Stomach (tissue), 9 donors: ENCODE measurements around the gene C5AR2. TPM values are rescaled to one million over a fixed set of nuclear protein-coding genes. Genes with fewer than 3 reads are reported as not detected.
A peak's percentile ranks its signal among the peaks of the same experiment; 100 is the strongest.

Source experiments
- DNase-seq, 2 donors: peaks; one replicate each; pipeline versions ENCODE4 v3.0.0 to v3.0.0-alpha.2; 2013 to 2019
- H3K27ac ChIP-seq, 5 donors: fragments of 200-600 bp in 4 of 5; sonication (generic) in 4 of 5; one replicate each; pipeline ENCODE4 v1.5.1; 2013 to 2019; ENCODE audit warnings: mild to moderate bottlenecking in 1 of 5, moderate library complexity in 1 of 5
- H3K27me3 ChIP-seq, 3 donors: fragments of 200-600 bp; sonication (generic); one replicate each; pipeline ENCODE4 v1.5.1; 2017 to 2019; ENCODE audit warnings: mixed run types in 1 of 3
- H3K36me3 ChIP-seq, 4 donors: fragments of 200-600 bp; sonication (generic); 1 replicate in 3 of 4; 2 replicates in 1 of 4; pipeline ENCODE4 v1.5.1; 2016 to 2019
- H3K4me1 ChIP-seq, 4 donors: fragments of 200-600 bp; sonication (generic); one replicate each; pipeline ENCODE4 v1.5.1; 2016 to 2019
- H3K4me3 ChIP-seq, 4 donors: fragments of 200-600 bp; sonication (generic) in 3 of 4; one replicate each; pipeline ENCODE4 v1.5.1; 2016 to 2019; ENCODE audit warnings: mild to moderate bottlenecking in 1 of 4
- H3K9me3 ChIP-seq, 4 donors: fragments of 200-600 bp; sonication (generic); one replicate each; pipeline ENCODE4 v1.5.1; 2016 to 2019
- CTCF ChIP-seq, 7 experiments: fragments of 450-650 bp in 4 of 7; fragments of 200-600 bp in 3 of 7; sonication (generic) in 3 of 7; IDR thresholded peaks; one replicate each; pipeline ENCODE4 v1.5.1; 2016 to 2019; ENCODE audit warnings: antibody characterized with exemption in 7 of 7, control low read depth in 2 of 7, mild to moderate bottlenecking in 1 of 7
- EP300 ChIP-seq: sonication (generic); formaldehyde crosslinking; IDR thresholded peaks from one replicate; pipeline ENCODE4 v1.6.1; 2017; ENCODE audit warnings: antibody characterized with exemption
- POLR2A ChIP-seq, 4 donors: fragments of 450-650 bp; IDR thresholded peaks; one replicate each; pipeline ENCODE4 v1.6.1; 2016; ENCODE audit warnings: antibody characterized with exemption in 4 of 4, control low read depth in 2 of 4, mild to moderate bottlenecking in 1 of 4, moderate library complexity in 1 of 4
- POLR2AphosphoS5 ChIP-seq, 3 donors: sonication (generic); formaldehyde crosslinking; IDR thresholded peaks; one replicate each; pipeline ENCODE4 v1.6.1; 2016; ENCODE audit warnings: antibody characterized with exemption in 3 of 3
- WGBS, 5 donors: extraction: QIAGEN DNeasy Blood & Tissue Kit in 3 of 5; methylation state at CpG; one replicate each; pipeline versions ENCODE4 v1.1.5 to v1.1.7; 2013 to 2018; 5-methylcytosine and 5-hydroxymethylcytosine counted together
- intact Hi-C: fragments of 100-400 bp; cut with DNase I; formaldehyde crosslinking; loops from one replicate; pipeline ENCODE4 v1.15.1; 2023; ENCODE audit warnings: low total_unique reads
- polyA plus RNA-seq, 3 donors: library from polyadenylated mRNA; stranded (reverse); fragments of 200-250 nt; gene quantifications; one replicate each; pipeline ENCODE4 v1.2.3, GENCODE V29; 2013
- total RNA-seq, 5 donors: library from RNA; depleted of rRNA; stranded (reverse); fragments of >200 nt; gene quantifications; one replicate each; pipeline versions ENCODE4 v1.1.0 to v1.2.3, GENCODE V29; 2014 to 2016
- donor health status: healthy with polysubstance abuse.
- donor health status: Bipolar disorder and iron deficiency.
- donor health status: healthy.

C5AR2 gene
- total and polyA plus RNA-seq, 8 donors: 0.13 to 11.1 (median 0.82) TPM; not detected in 2

- Histone ChIP-seq H3K27ac (no peak overlapping the region), H3K27me3 (peaks cover 0 to 12% (median 0%) of the 10 kb centered on the region in 3 donors), H3K4me1 (peaks cover 0 to 8% (median 0%) of the 10 kb centered on the region in 4 donors), H3K9me3 (no peaks in the 10 kb centered on the region), H3K4me3 (no peak overlapping the region), H3K36me3 (no peaks in the 10 kb centered on the region)
- no peak for DNase-seq
- intact Hi-C loops: no loop called here
- 72 to 79% (median 74%) methylated on average over 20 of the region's 20 CpGs for WGBS, 5 donors
- TF ChIP-seq POLR2A (IDR thresholded peaks at IDR 0.05): no peak
Measured at GRCh38 chr19:47390533-47391488, 58.8 kb downstream of the C5AR2 start.

GRCh38 chr19:47391510-47392223 is 59.7 kb downstream of the C5AR2 start:
- intact Hi-C loops: no loop called here
- 31 to 38% (median 33%) methylated on average over 15 of the region's 15 CpGs for WGBS, 5 donors

More at GRCh38 chr19:47391510-47392223, 59.7 kb downstream of the C5AR2 start:
- no peak for TF ChIP-seq POLR2A (IDR thresholded peaks at IDR 0.05)
- no peak for TF ChIP-seq POLR2AphosphoS5 (IDR thresholded peaks at IDR 0.05)
- TF ChIP-seq EP300: no peak
- peak in 5 of 7 experiments; percentile 62 to 88 (median 82) for TF ChIP-seq CTCF (IDR thresholded peaks at IDR 0.05)
- no peaks in the 10 kb centered on the region for H3K9me3 ChIP-seq
- H3K4me1 ChIP-seq: peaks cover 0 to 8% (median 0%) of the 10 kb centered on the region in 4 donors
- no peak overlapping the region for H3K4me3 ChIP-seq
- no peaks in the 10 kb centered on the region for H3K36me3 ChIP-seq
- DNase-seq: peak; percentile 82 to 85
- no peak overlapping the region for H3K27ac ChIP-seq
- H3K27me3 ChIP-seq: peaks cover 0 to 12% (median 0%) of the 10 kb centered on the region in 3 donors

Other genes starting within 250 kb of the C5AR2 start
- 10 to 100 TPM; 14.7 to 78.5 (median 38.8) TPM for gene ZC3H4, start 218.4 kb upstream of the C5AR2 start, total RNA-seq
- gene ZC3H4, start 218.4 kb upstream of the C5AR2 start, polyA plus RNA-seq: 1 to 10 TPM; 4.7 to 8.5 (median 5.7) TPM
- gene SAE1, start 201.3 kb upstream of the C5AR2 start, total RNA-seq: 100 to 1,000 TPM in 1 of 5 donors, 10 to 100 TPM in 4; 16.2 to 373 (median 38.7) TPM
- 10 to 100 TPM; 37.8 to 53.9 (median 48.4) TPM for gene SAE1, start 201.3 kb upstream of the C5AR2 start, polyA plus RNA-seq
- 10 to 100 TPM in 4 of 5 donors, 1 to 10 TPM in 1; 2.9 to 69.2 (median 17.0) TPM for gene BBC3, start 101.0 kb upstream of the C5AR2 start, total RNA-seq
- gene BBC3, start 101.0 kb upstream of the C5AR2 start, polyA plus RNA-seq: 1 to 10 TPM; 6.0 to 9.8 (median 8.7) TPM
- 10 to 100 TPM; 16.1 to 62.4 (median 21.7) TPM for gene CCDC9, start 75.7 kb upstream of the C5AR2 start, total RNA-seq
- gene CCDC9, start 75.7 kb upstream of the C5AR2 start, polyA plus RNA-seq: 10 to 100 TPM; 14.3 to 35.1 (median 20.9) TPM
- gene INAFM1, start 57.3 kb upstream of the C5AR2 start, total RNA-seq: 1 to 10 TPM in 4 of 5 donors, not detected in 1; 1.8 to 7.7 (median 4.5) TPM
- 10 to 100 TPM; 14.1 to 48.0 (median 18.7) TPM for gene INAFM1, start 57.3 kb upstream of the C5AR2 start, polyA plus RNA-seq
- gene C5AR1, start 22.3 kb upstream of the C5AR2 start, total RNA-seq: 10 to 100 TPM in 1 of 5 donors, 1 to 10 TPM in 3, under 1 TPM in 1; 0.45 to 15.2 (median 1.9) TPM
- gene C5AR1, start 22.3 kb upstream of the C5AR2 start, polyA plus RNA-seq: 1 to 10 TPM; 2.3 to 7.2 (median 3.5) TPM
- 10 to 100 TPM in 4 of 5 donors, 1 to 10 TPM in 1; 8.1 to 28.6 (median 13.4) TPM for gene DHX34, start 17.1 kb downstream of the C5AR2 start, total RNA-seq
- 1 to 10 TPM; 6.9 to 9.7 (median 9.0) TPM for gene DHX34, start 17.1 kb downstream of the C5AR2 start, polyA plus RNA-seq
- 10 to 100 TPM in 3 of 5 donors, 1 to 10 TPM in 2; 3.1 to 18.2 (median 10.5) TPM for gene MEIS3, start 87.4 kb downstream of the C5AR2 start, total RNA-seq
- gene MEIS3, start 87.4 kb downstream of the C5AR2 start, polyA plus RNA-seq: 10 to 100 TPM; 11.9 to 16.7 (median 15.3) TPM
- gene SLC8A2, start 139.7 kb downstream of the C5AR2 start, total RNA-seq: 10 to 100 TPM in 1 of 5 donors, 1 to 10 TPM in 3, under 1 TPM in 1; 0.73 to 17.9 (median 6.4) TPM
- gene SLC8A2, start 139.7 kb downstream of the C5AR2 start, polyA plus RNA-seq: under 1 TPM; 0.12 to 0.60 (median 0.46) TPM
- 10 to 100 TPM in 3 of 5 donors, 1 to 10 TPM in 2; 3.2 to 28.0 (median 18.3) TPM for gene KPTN, start 152.0 kb downstream of the C5AR2 start, total RNA-seq
- 10 to 100 TPM in 2 of 3 donors, 1 to 10 TPM in 1; 6.4 to 23.4 (median 21.5) TPM for gene KPTN, start 152.0 kb downstream of the C5AR2 start, polyA plus RNA-seq
- gene NAPA, start 182.9 kb downstream of the C5AR2 start, total RNA-seq: 100 to 1,000 TPM in 3 of 5 donors, 10 to 100 TPM in 2; 46.1 to 170 (median 139) TPM
- 100 to 1,000 TPM in 2 of 3 donors, 10 to 100 TPM in 1; 91.1 to 107 (median 105) TPM for gene NAPA, start 182.9 kb downstream of the C5AR2 start, polyA plus RNA-seq
- gene ZNF541, start 241.0 kb downstream of the C5AR2 start, total RNA-seq: under 1 TPM in 1 of 5 donors, not detected in 4; 0.18 TPM
- under 1 TPM in 2 of 3 donors, not detected in 1; 0.08 to 0.19 TPM for gene ZNF541, start 241.0 kb downstream of the C5AR2 start, polyA plus RNA-seq